ENCODE measurements around the gene IL3RA. TPM values are rescaled to one million over a fixed set of nuclear protein-coding genes. Genes with fewer than 3 reads are reported as not detected.
"Not testable (repeated sequence)": the region's sequence is repeated elsewhere in the genome, so short reads cannot be mapped to it uniquely, and the experiment has no call there.

IL3RA gene
- total RNA-seq, 1 donor from 2014 or later = 19.6 TPM

DNA sequence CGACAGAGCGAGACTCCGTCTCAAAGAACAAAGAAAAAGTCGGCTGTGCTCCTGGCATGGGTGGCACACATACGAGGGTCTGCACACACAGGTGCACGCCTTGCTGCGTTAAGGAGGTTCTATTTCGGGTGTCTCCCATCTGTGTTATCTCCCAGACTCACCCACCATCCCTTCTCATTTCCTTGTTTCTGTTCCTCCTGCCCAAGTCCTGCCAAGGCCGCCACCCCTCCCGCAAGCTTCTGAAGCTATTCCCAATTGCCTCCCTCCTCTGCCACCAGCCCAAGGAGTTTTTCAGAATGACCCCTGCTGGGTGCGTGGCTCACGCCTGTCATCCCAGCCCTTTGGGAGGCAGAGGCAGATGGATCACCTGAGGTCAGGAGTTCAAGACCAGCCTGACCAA, 6.0 kb upstream of the IL3RA start:
- no peak for DNase-seq (ENCODE audit: low read depth in 2 of 2)

DNA sequence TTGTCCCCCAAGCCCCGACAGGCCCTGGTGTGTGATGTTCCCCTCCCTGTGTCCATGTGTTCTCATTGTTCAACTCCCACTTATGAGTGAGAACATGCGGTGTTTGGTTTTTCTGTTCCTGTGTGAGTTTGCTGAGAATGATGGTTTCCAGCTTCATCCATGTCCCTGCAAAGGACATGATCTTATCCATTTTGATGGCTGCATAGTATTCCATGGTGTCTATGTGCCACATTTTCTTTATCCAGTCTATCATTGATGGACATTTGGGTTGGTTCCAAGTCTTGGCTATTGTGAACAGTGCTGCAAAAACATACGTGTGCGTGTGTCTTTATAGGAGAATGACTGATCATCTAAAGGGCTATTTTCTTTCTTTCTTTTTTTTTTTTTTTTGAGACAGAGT, 4.2 kb upstream of the IL3RA start:
- not testable (repeated sequence) for DNase-seq (ENCODE audit: low read depth in 2 of 2)

DNA sequence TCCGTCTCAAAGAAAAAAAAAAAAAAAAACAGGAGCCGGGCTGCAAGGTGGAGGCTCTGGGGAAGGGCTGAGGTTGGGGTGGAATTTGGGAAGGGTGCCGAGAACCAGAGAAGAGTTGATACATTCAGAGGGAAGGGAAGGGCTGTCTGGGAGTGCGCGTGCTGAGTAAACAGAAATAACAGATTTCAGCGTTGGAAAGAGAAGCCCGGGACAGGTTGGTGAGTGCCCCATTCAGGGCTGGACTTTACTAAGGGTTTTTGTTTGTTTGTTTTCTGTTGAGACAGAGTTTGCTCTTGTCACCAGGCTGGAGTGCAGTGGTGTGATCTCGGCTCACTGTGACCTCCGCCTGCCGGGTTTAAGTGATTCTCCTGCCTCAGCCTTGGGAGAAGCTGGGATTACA, 1.7 kb upstream of the IL3RA start:
- DNase-seq (ENCODE audit: low read depth in 2 of 2) = no peak

DNA sequence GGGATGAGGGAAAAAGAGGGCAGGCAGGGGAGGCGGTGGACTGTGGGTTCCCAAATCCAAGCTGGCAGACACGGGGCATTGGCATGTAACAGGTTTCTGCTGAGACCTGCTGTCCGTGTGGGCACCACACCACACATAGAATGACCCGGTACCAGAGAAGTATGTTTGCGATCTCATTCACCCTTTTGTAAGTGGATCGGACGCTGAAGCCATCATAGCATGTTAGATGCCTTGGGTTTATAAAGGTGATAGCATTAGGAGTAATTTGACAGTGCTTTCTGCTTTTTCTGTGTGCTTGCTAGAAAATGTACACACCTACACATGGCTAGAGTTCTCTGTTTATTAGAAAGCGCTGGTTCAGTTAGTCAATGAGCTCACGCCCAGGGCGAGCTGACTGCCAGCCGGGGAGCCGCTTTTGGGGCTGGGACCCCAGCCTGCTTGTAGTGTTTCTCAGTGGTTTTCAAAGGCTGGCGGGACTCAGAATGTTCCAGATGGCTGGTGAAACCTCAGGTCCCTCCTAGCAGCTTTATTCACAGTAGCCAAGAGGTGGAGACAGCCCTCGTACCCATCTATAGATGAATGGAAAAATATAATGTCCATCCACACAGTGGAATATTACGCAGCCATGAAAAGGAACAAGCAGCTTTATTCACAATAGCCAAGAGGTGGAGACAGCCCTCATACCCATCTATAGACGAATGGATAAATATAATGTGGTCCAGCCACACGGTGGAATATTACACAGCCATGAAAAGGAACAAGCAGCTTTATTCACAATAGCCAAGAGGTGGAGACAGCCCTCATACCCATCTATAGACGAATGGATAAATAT, 579 bp downstream of the IL3RA start:
- peak in 1 of 2 donors; percentile 13 for DNase-seq (ENCODE audit: low read depth in 2 of 2)

DNA sequence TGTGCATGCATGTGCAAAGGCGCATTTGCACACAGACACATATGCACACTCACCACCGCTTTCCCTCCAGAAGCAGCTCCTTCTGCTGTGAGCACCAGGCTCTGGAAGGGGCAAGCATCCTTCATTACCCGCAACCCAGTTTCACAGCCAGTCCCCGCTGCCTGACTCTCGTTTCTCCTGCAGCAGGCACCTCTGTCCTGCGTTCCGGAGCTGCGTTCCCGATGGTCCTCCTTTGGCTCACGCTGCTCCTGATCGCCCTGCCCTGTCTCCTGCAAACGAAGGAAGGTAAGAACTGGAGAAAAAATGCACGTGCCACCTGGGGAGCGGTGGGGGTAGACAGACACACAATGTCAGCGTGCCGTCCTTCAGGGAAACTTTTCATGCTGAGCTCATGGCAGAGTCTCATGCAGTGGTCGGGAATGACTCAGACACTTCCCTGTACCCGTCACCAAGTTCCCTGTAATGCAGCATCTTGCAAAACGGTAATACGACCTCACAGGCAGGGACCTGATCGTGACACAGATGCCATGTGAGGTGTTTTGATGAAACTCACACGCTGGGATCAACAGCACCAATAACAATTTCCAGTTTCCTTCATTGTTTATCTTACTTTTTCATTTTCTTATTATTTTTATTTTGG, 5.1 kb downstream of the IL3RA start:
- no peak for DNase-seq (ENCODE audit: low read depth in 2 of 2)

DNA sequence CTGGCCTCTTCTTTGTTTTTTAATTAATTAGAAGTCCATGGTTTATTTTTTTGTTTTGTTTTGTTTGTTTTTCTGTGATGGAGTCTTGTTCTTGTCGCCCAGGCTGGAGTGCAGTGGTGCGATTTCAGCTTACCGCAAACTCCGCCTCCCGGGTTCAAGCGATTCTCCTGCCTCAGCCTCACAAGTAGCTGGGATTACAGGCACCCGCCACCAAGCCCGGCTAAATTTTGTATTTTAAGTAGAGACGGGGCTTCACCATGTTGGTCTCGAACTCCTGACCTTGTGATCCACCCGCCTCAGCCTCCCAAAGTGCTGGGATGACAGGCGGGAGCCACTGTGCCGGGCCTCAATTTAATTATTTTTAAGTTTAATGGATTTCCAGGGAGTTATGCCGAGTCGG, 13.0 kb downstream of the IL3RA start:
- DNase-seq (ENCODE audit: low read depth in 2 of 2) = not testable (repeated sequence)

DNA sequence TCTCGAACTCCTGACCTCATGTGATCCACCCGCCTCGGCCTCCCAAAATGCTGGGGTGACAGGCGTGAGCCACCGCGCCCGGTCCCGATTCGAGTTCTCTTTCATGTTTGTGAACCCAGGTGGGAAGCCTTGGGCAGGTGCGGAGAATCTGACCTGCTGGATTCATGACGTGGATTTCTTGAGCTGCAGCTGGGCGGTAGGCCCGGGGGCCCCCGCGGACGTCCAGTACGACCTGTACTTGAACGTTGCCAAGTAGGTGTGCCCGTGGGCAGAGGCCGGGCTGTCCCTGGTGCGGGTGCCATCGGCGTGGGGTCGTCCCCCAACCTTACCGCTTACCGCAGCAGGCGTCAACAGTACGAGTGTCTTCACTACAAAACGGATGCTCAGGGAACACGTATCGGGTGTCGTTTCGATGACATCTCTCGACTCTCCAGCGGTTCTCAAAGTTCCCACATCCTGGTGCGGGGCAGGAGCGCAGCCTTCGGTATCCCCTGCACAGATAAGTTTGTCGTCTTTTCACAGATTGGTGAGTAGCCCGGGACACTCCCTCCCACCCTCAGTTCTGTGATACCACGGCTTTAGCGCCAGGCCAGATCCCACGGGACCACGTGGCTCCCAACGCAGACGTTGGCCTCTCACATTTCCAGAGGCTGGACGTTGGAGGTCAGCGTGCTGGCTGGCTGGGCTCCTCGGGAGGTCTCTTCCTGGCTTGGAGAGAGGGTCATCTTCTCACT, 15.6 kb downstream of the IL3RA start:
- DNase-seq (ENCODE audit: low read depth in 2 of 2) = no peak

DNA sequence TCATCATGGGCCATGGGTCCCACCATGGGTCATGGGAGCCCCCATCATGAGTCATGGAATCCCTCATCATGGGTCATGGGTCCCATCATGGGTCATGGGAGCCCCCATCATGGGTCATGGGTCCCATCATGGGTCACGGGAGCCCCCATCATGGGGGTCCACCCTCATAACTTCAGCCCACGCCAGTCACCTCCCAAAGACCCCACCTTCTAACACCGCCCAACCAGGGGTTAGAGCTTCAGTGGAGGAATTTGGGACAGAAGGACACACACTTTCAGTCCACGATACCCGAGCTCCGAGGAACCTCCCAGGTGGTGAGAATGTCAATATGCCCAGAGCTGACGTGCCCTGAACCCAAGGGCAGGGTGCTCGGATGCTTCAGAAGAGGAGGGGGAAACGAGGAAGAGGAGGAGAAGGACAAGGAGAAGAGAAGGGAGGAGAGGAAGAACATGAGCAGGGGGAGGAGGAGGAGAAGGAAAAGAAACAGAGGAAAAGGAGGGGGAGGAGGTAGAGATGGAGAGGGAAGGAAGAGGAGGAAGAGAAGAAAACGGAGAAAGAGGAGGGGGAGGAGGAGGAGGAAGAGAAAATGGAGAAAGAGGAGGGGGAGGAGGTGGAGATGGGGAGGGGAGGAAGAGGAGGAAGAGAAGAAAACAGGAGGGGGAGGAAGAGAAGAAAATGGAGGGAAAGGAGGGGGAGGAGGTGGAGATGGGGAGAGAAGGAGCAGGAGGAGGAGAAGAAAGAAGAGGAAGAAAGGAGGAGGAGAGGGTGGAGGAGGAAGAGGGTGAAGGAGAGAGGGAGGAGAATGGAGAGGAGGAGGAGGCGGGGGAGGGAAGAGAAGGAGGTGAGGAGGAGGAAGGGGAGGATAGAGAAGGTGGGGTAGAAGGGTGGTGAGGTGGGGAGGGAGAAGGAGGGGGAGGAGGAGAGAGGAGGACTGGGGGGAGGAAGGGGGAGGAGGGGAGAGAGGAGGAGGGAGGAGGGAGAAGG, 17.7 kb downstream of the IL3RA start:
- no peak for DNase-seq (ENCODE audit: low read depth in 2 of 2)

DNA sequence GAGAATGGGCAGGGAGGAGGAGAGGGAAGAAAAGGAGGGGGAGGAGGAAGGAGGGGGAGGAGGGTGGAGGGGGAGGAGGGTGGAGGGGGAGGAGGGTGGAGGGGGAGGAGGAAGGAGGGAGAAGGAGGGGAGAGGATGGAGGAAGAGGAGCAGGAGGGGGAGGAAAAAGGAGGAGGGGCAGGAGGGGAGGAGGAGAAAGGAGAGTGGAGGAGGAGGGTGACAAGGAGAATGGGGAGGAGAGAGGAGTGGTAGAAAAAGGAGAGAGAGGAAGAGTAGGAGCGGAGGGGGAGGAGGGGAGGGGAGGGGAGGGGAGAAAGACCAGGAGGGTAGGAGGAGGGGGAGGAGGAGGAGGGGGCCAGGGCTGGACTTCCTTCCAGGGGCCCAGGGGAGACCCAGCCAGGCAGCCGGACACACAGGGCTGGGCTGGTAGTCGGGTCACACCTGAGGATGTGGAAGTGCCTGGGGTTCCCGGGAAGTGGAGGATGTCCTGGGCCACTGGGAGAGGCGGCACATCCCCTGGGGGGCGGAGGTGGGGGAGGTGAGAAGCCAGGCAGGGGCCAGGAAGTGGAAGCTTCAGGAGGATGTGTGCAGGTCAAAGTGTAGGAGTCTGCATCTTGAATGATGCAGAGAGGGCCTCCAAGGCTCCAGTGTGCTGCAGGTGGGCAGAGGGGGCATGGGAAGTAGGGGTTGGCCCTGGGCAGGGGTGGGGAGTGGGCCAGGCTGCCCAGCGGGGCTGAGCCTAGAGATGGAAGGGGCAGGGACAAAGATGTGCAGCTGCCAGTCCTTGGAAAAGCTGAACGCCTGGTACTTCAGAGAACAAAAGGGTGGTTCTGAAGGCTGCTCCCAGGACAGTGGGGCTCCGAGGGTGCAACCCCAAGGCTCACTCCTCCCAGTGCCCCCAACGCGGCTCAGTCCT, 18.8 kb downstream of the IL3RA start:
- DNase-seq (ENCODE audit: low read depth in 2 of 2) = no peak

DNA sequence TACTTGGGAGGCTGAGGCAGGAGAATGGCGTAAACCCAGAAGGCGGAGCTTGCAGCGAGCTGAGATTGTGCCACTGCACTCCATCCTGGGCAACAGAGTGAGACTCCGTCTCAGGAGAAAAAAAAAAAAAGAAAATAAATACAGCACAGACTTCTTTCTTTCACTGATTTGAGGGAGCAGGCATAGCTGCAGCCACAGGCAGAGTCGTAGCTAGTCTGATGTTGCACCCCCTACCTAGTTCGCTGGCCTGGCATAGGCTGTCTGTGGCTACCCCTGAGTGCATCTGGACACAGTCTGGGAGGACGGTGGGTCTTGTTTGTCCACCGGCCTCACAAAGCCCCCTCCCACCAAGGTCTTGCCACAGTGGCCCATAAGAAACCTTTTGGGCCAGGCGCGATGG, 21.4 kb downstream of the IL3RA start:
- DNase-seq (ENCODE audit: low read depth in 2 of 2) = no peak

DNA sequence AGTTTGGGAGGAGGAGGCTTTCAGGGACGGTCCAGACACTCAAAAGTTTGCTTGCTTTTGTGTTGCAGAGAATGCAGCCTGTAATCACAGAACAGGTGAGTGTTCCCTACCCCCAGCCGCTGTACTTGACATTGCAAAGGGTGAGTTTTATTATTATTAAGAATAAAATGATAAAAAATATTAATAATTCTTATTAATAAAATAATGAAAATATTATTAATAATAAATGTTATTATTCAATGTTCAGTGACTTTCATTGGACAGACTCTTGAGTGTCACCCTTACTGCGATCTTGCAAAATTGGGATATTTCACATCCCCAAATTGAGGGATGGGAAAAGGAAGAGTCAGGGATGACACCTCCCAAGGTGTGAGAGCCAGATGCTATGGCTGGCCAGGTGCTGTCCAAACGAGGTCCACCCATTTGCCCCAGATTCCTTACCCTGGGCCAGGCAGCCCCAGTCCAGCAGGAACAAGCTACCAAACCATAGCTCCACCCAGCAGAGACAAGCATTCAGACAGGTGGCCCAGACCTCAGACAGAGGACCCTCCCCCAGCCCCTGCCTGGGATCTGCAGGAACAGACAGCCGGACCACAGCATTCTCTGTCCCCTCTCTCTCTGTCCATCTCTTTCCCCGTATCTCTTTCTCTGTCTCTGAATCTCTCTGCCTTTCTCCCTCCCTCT, 22.4 kb downstream of the IL3RA start:
- DNase-seq (ENCODE audit: low read depth in 2 of 2) = no peak

DNA sequence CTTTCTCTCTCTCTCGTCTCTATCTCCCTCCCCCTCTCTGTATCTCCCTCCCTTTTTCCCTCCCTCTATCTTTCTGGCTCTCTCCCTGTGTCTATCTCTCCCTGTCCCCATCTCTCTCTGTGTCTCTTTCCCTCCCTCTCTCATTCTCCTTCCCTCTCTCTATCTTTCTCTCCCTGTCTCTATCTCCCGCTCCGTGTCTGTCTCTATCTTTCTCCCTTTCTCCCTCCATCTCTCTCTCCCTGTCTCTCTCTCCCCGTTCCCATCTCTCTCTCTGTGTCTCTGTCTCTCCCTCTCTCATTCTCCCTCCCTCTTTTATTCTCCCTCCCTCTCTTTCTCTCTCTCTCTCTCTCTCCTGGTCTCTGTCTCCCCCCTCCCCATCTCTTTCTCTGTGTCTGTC, 22.9 kb downstream of the IL3RA start:
- no peak for DNase-seq (ENCODE audit: low read depth in 2 of 2)

DNA sequence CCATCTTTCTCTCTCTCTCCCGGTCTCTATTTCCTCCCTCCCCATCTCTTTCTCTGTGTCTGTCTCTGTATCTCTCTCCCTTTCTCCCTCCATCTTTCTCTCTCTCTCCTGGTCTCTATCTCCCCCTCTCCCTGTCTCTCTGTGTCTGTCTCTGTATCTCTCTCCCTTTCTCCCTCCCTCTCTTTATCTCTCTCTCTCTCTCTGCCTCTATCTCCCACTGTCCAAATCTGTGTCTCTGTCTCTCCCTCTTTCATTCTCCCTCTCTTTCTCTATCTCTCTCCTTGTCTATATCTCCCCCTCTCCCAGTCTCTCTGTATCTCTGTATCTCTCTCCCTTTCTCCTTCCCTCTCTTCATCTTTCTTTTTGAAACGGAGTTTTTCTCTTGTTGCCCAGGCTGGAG, 23.6 kb downstream of the IL3RA start:
- no peak for DNase-seq (ENCODE audit: low read depth in 2 of 2)

DNA sequence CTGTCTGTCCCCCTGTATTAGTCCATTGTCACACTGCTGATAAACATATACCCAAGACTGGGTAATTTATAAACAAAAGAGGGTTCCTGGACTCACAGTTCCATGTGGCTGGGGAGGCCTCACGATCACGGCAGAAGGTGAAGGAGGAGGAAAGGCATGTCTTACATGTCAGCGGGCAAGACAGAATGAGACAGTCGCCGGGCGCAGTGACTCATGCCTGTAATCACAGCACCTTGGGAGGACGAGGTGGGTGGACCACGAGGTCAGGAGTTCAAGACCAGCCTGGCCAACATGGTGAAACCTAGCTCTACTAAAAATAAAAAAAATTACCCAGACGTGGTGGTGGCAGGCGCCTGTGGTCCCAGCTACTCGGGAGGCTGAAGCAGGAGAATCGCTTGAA, 24.7 kb downstream of the IL3RA start:
- no peak for DNase-seq (ENCODE audit: low read depth in 2 of 2)

DNA sequence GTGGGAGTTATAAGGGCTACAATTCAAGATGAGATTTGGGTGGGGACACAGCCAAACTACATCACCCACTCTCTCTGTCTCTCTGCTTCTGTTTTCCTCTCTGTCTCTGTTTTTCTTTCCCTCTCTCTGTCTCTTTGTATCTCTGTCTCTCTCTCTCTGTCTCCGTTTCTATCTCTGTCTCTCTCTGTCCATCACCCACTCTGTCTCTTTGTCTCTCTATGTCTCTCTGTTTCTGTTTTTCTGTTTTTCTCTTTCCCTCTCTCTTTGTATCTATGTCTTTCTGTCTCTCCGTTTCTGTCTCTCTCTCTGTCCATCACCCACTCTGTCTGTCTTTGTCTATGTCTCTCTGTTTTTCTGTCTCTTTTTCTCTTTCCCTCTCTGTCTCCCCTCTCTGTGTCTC, 25.3 kb downstream of the IL3RA start:
- no peak for DNase-seq (ENCODE audit: low read depth in 2 of 2)

DNA sequence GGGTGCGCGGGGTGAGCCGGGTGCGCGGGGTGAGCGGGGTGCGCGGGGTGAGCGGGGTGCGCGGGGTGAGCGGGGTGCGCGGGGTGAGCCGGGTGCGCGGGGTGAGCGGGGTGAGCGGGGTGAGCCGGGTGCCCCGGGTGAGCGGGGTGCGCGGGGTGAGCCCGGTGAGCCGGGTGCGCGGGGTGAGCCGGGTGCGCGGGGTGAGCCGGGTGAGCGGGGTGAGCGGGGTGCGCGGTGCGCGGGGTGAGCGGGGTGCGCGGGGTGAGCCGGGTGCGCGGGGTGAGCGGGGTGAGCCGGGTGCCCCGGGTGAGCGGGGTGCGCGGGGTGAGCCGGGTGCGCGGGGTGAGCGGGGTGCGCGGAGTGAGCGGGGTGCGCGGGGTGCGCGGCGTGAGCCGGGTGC, 29.8 kb downstream of the IL3RA start:
- DNase-seq (ENCODE audit: low read depth in 2 of 2) = not testable (repeated sequence)

DNA sequence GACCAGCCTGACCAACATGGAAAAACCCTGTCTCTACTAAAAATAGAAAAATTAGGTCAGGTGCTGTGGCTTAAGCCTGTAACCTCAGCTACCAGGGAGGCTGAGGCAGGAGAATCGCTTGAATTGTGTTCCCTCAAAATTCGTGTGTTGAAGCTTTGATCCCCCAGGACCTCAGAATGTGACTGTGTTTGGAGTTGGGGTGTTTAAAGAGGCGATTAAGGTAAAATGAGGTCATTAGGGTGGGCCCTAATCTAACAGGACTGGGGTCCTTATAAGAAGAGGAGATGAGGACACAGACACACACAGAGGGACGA, 31.8 kb downstream of the IL3RA start:
- DNase-seq (ENCODE audit: low read depth in 2 of 2) = no peak

DNA sequence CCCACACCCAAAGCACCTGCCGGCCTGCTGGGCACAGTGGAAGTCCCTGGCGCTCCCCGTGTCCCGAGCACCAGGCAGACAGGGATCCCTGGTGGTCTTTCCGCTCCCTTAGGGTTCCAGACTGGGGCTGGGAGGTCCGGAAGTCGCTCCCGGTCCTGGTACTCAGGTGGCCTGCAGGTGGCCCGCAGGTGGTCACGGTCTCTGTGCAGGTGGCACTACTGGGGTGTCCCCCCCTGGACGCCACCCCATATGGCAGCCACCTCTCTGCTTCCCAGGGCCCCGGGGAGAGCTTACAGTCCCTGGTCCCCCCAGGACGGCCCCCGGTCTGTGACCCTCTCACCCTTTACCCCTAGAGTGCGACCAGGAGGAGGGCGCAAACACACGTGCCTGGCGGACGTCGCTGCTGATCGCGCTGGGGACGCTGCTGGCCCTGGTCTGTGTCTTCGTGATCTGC, 41.7 kb downstream of the IL3RA start:
- no peak for DNase-seq (ENCODE audit: low read depth in 2 of 2)

DNA sequence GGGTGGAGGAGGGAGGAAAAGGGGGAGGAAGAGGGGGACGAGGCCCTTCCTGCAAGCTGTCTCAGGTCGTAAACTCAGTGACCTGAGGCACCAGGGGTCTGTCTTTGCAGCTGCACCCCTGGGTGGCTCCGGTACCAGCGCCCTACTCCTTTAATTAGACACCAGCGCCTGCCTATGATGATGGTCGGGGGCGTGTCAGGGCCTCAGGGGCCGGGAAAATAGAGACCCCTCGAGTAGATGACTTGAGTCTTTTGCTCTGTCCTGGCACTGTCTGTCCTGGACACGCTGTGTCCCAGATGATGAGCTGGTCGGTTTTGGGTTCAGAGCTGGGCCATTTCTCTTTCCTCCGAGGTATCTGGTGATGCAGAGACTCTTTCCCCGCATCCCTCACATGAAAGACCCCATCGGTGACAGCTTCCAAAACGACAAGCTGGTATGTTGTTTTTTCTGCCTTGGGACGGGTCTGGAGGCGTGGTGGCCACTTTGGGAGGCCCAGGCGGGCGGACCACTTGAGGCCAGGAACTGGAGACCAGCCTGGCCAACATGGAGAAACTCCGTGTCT, 44.2 kb downstream of the IL3RA start:
- DNase-seq (ENCODE audit: low read depth in 2 of 2) = no peak

All from lung microvascular endothelial cell (primary cell).